GM23338 (cell line): ENCODE results near the gene AP2A1. TPM values are rescaled to one million over a fixed set of nuclear protein-coding genes. Genes with fewer than 3 reads are reported as not detected.

ENCODE experiments used
- ATAC-seq: fragments of 200-7000 bp; cut with Tn5 transposase; 3 replicates; pipeline ENCODE4 v1.9.1; 2020
- DNase-seq: peaks from one replicate; pipeline ENCODE4 v3.0.0-alpha.2; 2015; ENCODE audit warnings: low spot score
- H2AFZ ChIP-seq: fragments of 200-600 bp; sonication (generic); 2 replicates; pipeline ENCODE4 v1.8.0; 2016; ENCODE audit warnings: antibody characterized with exemption, mild to moderate bottlenecking, moderate library complexity
- H3F3A ChIP-seq: fragments of 200-600 bp; sonication (generic); replicated peaks from 2 replicates; pipeline ENCODE4 v1.8.0; 2017; ENCODE audit warnings: antibody characterized with exemption, mixed run types, low read depth
- H3K27ac ChIP-seq: fragments of 200-600 bp; sonication (generic); 2 replicates; pipeline ENCODE4 v1.6.1; 2016; ENCODE audit warnings: low read depth
- H3K27me3 ChIP-seq: fragments of 200-600 bp; sonication (generic); 2 replicates; pipeline ENCODE4 v1.8.0; 2016; ENCODE audit warnings: mild to moderate bottlenecking, mixed run types, moderate library complexity; ENCODE audit not compliant: insufficient read depth
- H3K36me3 ChIP-seq: fragments of 200-600 bp; sonication (generic); 2 replicates; pipeline ENCODE4 v1.8.0; 2016; ENCODE audit warnings: mild to moderate bottlenecking; ENCODE audit not compliant: insufficient read depth
- H3K4me1 ChIP-seq: fragments of 200-600 bp; sonication (generic); 2 replicates; pipeline ENCODE4 v1.8.0; 2016; ENCODE audit warnings: mild to moderate bottlenecking, moderate library complexity; ENCODE audit not compliant: insufficient read depth
- H3K4me2 ChIP-seq: fragments of 200-600 bp; sonication (generic); 2 replicates; pipeline ENCODE4 v1.7.1; 2017; ENCODE audit warnings: mixed run types
- H3K4me3 ChIP-seq: fragments of 200-600 bp; sonication (generic); 2 replicates; pipeline ENCODE4 v1.6.1; 2016; ENCODE audit warnings: mixed run types
- H3K79me2 ChIP-seq: fragments of 200-600 bp; sonication (generic); replicated peaks from 2 replicates; pipeline ENCODE4 v1.8.0; 2017; ENCODE audit warnings: mild to moderate bottlenecking; ENCODE audit not compliant: insufficient read depth
- H3K9me2 ChIP-seq: fragments of 200-600 bp; sonication (generic); 2 replicates; pipeline ENCODE4 v1.8.0; 2017; ENCODE audit not compliant: insufficient read depth
- H4K20me1 ChIP-seq: fragments of 200-600 bp; sonication (generic); replicated peaks from 2 replicates; pipeline ENCODE4 v1.8.0; 2017; ENCODE audit warnings: mild to moderate bottlenecking; ENCODE audit not compliant: insufficient read depth
- H3K27ac Mint-ChIP-seq: 2 replicates; pipeline ENCODE4 v1.8.0; 2020; ENCODE audit warnings: inconsistent platforms, mild to moderate bottlenecking, moderate library complexity, mixed read lengths
- H3K27me3 Mint-ChIP-seq: 3 replicates; pipeline ENCODE4 v1.8.0; 2022; ENCODE audit warnings: low read depth, mild to moderate bottlenecking, moderate library complexity, mixed read lengths, inconsistent platforms; ENCODE audit not compliant: insufficient read depth, poor library complexity
- H3K36me3 Mint-ChIP-seq: 3 replicates; pipeline ENCODE4 v1.8.0; 2021; ENCODE audit warnings: low read depth, mild to moderate bottlenecking, inconsistent platforms, moderate library complexity, mixed read lengths
- H3K4me1 Mint-ChIP-seq: 3 replicates; pipeline ENCODE4 v1.8.0; 2020; ENCODE audit warnings: mild to moderate bottlenecking, inconsistent platforms, mixed read lengths
- H3K4me3 Mint-ChIP-seq: 3 replicates; pipeline ENCODE4 v1.8.0; 2021; ENCODE audit warnings: moderate library complexity, mild to moderate bottlenecking, inconsistent platforms, mixed read lengths
- H3K9me3 Mint-ChIP-seq: 3 replicates; pipeline ENCODE4 v1.8.0; 2020; ENCODE audit warnings: moderate library complexity, mild to moderate bottlenecking, inconsistent platforms, mixed read lengths
- CREB1 ChIP-seq: fragments of 250-450 bp; sonication (Bioruptor Pico); IDR thresholded peaks from 2 replicates; pipeline ENCODE4 v1.5.0; 2020; ENCODE audit warnings: low read depth, mild to moderate bottlenecking, moderate library complexity
- ETS1 ChIP-seq: IDR thresholded peaks from 2 replicates; pipeline ENCODE4 v1.6.1; 2016; ENCODE audit warnings: antibody characterized with exemption
- EZH2 ChIP-seq: fragments of 200-600 bp; sonication (generic); IDR thresholded peaks from one replicate; pipeline ENCODE4 v1.8.0; 2017; ENCODE audit warnings: antibody characterized with exemption, mild to moderate bottlenecking, low read depth; ENCODE audit not compliant: unreplicated experiment
- EZH2phosphoT487 ChIP-seq: fragments of 200-600 bp; sonication (generic); IDR thresholded peaks from one replicate; pipeline ENCODE4 v1.8.1; 2018; ENCODE audit warnings: antibody characterized with exemption; ENCODE audit not compliant: unreplicated experiment
- NANOG ChIP-seq: IDR thresholded peaks from 2 replicates; pipeline ENCODE4 v1.6.1; 2016; ENCODE audit warnings: antibody characterized with exemption, borderline replicate concordance
- POLR2AphosphoS5 ChIP-seq: IDR thresholded peaks from 2 replicates; pipeline ENCODE4 v1.6.1; 2016; ENCODE audit warnings: antibody characterized with exemption, low read depth
- ZNF331 ChIP-seq: fragments of 250-450 bp; sonication (Bioruptor Pico); IDR thresholded peaks from 2 replicates; pipeline ENCODE4 v1.5.0; 2020; ENCODE audit warnings: low read depth, mild to moderate bottlenecking, moderate library complexity
- ZNF462 ChIP-seq: fragments of 250-450 bp; sonication (Bioruptor Pico); IDR thresholded peaks from 2 replicates; pipeline ENCODE4 v1.5.0; 2020; ENCODE audit warnings: mild to moderate bottlenecking, moderate library complexity
- polyA plus RNA-seq: library from polyadenylated mRNA; unstranded; fragments of >200 nt; fragmentation: Nextera tagmentation; extraction: Ambion mirVana; gene quantifications from 2 replicates; pipeline ENCODE4 v1.2.1, GENCODE V29; 2016
- total RNA-seq: library from RNA; depleted of rRNA; stranded (reverse); fragments of >200 nt; shearing (Covaris generic); gene quantifications from 2 replicates; pipeline ENCODE4 v1.2.3, GENCODE V29; 2014
- TF ChIP-seq, protein P1 (sequence below), 2 experiments: fragments of 200-600 bp in 1 of 2; sonication (generic) in 1 of 2; conservative IDR thresholded peaks; 2 replicates each; pipeline versions ENCODE4 v1.5.1 to v1.6.1; 2016 to 2017; ENCODE audit warnings: antibody characterized with exemption in 2 of 2, low read depth in 2 of 2, mild to moderate bottlenecking in 2 of 2, moderate library complexity in 1 of 2

Gene AP2A1
- total and polyA plus RNA-seq, 2 experiments from 2014 or later: 34.1 to 129 TPM

DNA sequence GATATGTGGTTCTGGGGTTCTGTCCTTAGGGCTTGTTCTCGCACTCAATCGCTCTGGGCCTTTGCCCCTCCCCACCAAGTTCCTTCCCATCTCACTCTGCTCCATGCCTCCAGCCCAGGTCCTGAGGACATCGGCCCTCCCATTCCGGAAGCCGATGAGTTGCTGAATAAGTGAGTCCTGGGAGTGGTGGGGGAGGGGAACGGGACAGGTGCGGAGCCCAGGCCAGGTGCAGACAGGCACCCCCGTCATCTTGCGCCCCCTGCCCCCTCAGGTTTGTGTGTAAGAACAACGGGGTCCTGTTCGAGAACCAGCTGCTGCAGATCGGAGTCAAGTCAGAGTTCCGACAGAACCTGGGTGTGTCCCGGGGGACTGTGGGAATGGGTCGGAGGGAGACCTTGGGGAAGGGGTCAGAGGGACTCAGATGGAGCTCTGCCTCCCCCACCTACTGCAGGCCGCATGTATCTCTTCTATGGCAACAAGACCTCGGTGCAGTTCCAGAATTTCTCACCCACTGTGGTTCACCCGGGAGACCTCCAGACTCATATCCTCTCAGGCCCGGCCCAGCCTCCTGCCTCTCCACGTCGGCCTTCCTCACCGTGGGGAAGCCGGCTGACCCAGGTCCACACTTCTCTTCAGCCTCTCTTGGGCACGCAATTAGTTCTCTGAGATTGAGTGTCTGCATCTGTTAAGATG is 36.2 kb downstream of the AP2A1 start (continued):
- TF ChIP-seq ZNF462: no peak
- no peak for TF ChIP-seq ZNF331
- TF ChIP-seq POLR2AphosphoS5: no peak
- no peak for TF ChIP-seq EZH2phosphoT487
- no peak for TF ChIP-seq EZH2
- no peak for TF ChIP-seq CREB1
- TF ChIP-seq ETS1: no peak
- no peak for TF ChIP-seq NANOG

- H3K4me2 ChIP-seq: no peak overlapping the region
- H3K4me3 ChIP-seq: no peak overlapping the region
- H3K27ac ChIP-seq: peak overlapping the region; percentile 69; the same call in 1 of the 2 replicates
- Mint-ChIP-seq H3K36me3 (peaks cover 57% of the 10 kb centered on the region), H3K27ac (peak overlapping the region; percentile 90), H3K4me3 (peak overlapping the region; percentile 66; the same call in 2 of the 3 replicates), H3K27me3 (peaks cover 13% of the 10 kb centered on the region), H3K4me1 (peaks cover 29% of the 10 kb centered on the region), H3K9me3 (no peaks in the 10 kb centered on the region)
- peaks cover 21% of the 10 kb centered on the region; the same call in 1 of the 2 replicates for H3K4me1 ChIP-seq
- H2AFZ ChIP-seq: no peak overlapping the region
- H3K79me2 ChIP-seq: no peaks in the 10 kb centered on the region
- ATAC-seq (no peak), DNase-seq (no peak)
- H3K9me2 ChIP-seq: no peaks in the 10 kb centered on the region
- H3K27me3 ChIP-seq: no peaks in the 10 kb centered on the region
- H4K20me1 ChIP-seq: no peaks in the 10 kb centered on the region; the same call in 1 of the 2 replicates
- no peaks in the 10 kb centered on the region for H3K36me3 ChIP-seq
- peaks cover 31% of the 10 kb centered on the region for H3F3A ChIP-seq
- TF ChIP-seq EZH2phosphoT487 (no peak), NANOG (no peak), POLR2AphosphoS5 (no peak)
- TF ChIP-seq, protein P1, sequence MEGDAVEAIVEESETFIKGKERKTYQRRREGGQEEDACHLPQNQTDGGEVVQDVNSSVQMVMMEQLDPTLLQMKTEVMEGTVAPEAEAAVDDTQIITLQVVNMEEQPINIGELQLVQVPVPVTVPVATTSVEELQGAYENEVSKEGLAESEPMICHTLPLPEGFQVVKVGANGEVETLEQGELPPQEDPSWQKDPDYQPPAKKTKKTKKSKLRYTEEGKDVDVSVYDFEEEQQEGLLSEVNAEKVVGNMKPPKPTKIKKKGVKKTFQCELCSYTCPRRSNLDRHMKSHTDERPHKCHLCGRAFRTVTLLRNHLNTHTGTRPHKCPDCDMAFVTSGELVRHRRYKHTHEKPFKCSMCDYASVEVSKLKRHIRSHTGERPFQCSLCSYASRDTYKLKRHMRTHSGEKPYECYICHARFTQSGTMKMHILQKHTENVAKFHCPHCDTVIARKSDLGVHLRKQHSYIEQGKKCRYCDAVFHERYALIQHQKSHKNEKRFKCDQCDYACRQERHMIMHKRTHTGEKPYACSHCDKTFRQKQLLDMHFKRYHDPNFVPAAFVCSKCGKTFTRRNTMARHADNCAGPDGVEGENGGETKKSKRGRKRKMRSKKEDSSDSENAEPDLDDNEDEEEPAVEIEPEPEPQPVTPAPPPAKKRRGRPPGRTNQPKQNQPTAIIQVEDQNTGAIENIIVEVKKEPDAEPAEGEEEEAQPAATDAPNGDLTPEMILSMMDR (conservative IDR thresholded peaks at IDR 0.05; ENCODE audit: low read depth in 2 of 2): no peak
Observed at GRCh38 chr19:49803529-49803856, 36.7 kb downstream of the AP2A1 start.
